K562 (cell line): ENCODE measurements around the gene KLF13.

ENCODE experiments used
- CBX5 ChIP-seq: IDR thresholded peaks from 2 replicates; pipeline ENCODE4 v1.6.1; 2014; ENCODE audit warnings: low read depth, borderline replicate concordance
- E2F4 ChIP-seq: sonication (generic); formaldehyde crosslinking; IDR thresholded peaks from 2 replicates; pipeline ENCODE4 v1.8.0; 2022; ENCODE audit warnings: mild to moderate bottlenecking, low read depth, missing genetic modification reagents
- ETV5 ChIP-seq: sonication (generic); formaldehyde crosslinking; IDR thresholded peaks from 2 replicates; pipeline ENCODE4 v1.4.0; 2020; ENCODE audit warnings: low read depth, mild to moderate bottlenecking, missing genetic modification reagents
- FIP1L1 ChIP-seq: fragments of 200-400 bp; formaldehyde crosslinking; IDR thresholded peaks from 2 replicates; pipeline ENCODE4 v1.6.1; 2018; ENCODE audit warnings: mild to moderate bottlenecking, low read depth, low read length; ENCODE audit not compliant: poor library complexity, severe bottlenecking
- FOXP1 ChIP-seq: sonication (generic); formaldehyde crosslinking; IDR thresholded peaks from 2 replicates; pipeline ENCODE4 v1.8.0; 2022; ENCODE audit warnings: mild to moderate bottlenecking, missing genetic modification reagents
- HOXB6 ChIP-seq: fragments of 250-450 bp; sonication (Bioruptor Pico); IDR thresholded peaks from 2 replicates; pipeline ENCODE4 v1.5.1; 2022; ENCODE audit warnings: mild to moderate bottlenecking, borderline replicate concordance
- KDM4B ChIP-seq, 2 experiments: fragments of 450-650 bp in 1 of 2; sonication (generic) in 1 of 2; IDR thresholded peaks; 2 replicates each; pipeline ENCODE4 v1.6.1; 2016 to 2017; ENCODE audit warnings: borderline replicate concordance in 2 of 2, antibody characterized with exemption in 1 of 2, low read depth in 1 of 2, mild to moderate bottlenecking in 1 of 2
- POLR2AphosphoS5 ChIP-seq: IDR thresholded peaks from 2 replicates; pipeline ENCODE4 v1.6.1; 2011; ENCODE audit warnings: mild to moderate bottlenecking, low read depth, low read length, moderate library complexity; ENCODE audit not compliant: control insufficient read depth, insufficient read depth
- RCOR1 ChIP-seq, 2 experiments: IDR thresholded peaks; 2 replicates each; pipeline ENCODE4 v1.6.1; 2012; ENCODE audit warnings: low read depth in 2 of 2, low read length in 2 of 2, borderline replicate concordance in 1 of 2, improper control_type of control experiment in 1 of 2
- ZBTB33 ChIP-seq: sonication (generic); formaldehyde crosslinking; IDR thresholded peaks from 2 replicates; pipeline ENCODE4 v1.8.1; 2023; ENCODE audit warnings: mild to moderate bottlenecking, missing genetic modification reagents
- ZNF280B ChIP-seq: fragments of 250-450 bp; sonication (Bioruptor Pico); IDR thresholded peaks from 2 replicates; pipeline ENCODE4 v1.5.1; 2021; ENCODE audit warnings: mild to moderate bottlenecking
- ZNF76 ChIP-seq: fragments of 250-450 bp; sonication (Bioruptor Pico); IDR thresholded peaks from 2 replicates; pipeline ENCODE4 v1.4.0; 2020; ENCODE audit warnings: mild to moderate bottlenecking, moderate library complexity, borderline replicate concordance

GRCh38 chr15:31390029-31390428 is 63.4 kb downstream of the KLF13 start:
- TF ChIP-seq POLR2AphosphoS5 (no peak), ZNF76 (no peak), ZNF280B (no peak), ETV5 (CRISPR knock-in tag) (no peak), E2F4 (CRISPR knock-in tag) (no peak), RCOR1 (IDR thresholded peaks at IDR 0.05; ENCODE audit: borderline replicate concordance in 1 of 2, low read depth in 2 of 2, low read length in 2 of 2) (no peak), FIP1L1 (no peak), ZBTB33 (CRISPR knock-in tag) (no peak), FOXP1 (CRISPR knock-in tag) (no peak), HOXB6 (CRISPR knock-in tag) (no peak), KDM4B (IDR thresholded peaks at IDR 0.05; ENCODE audit: borderline replicate concordance in 2 of 2, low read depth in 1 of 2) (no peak), CBX5 (no peak)
